Measurements from ENCODE around the gene CPED1. TPM values are rescaled to one million over a fixed set of nuclear protein-coding genes. Genes with fewer than 3 reads are reported as not detected.
"Not testable (repeated sequence)": the region's sequence is repeated elsewhere in the genome, so short reads cannot be mapped to it uniquely, and the experiment has no call there.

The CPED1 gene
- total RNA-seq, 3 donors from 2014 or later (not counting 1 experiment from before 2014, with no cell fraction given), result 0.50 to 1.3 (median 0.96) TPM

GRCh38 chr7:121219026-121219425, 230.5 kb downstream of the CPED1 start:
- WGBS (ENCODE audit: insufficient coverage), result 92% methylated on average over 1 of the region's 2 CpGs
- peaks cover 0 to 6% of the 10 kb centered on the region in 2 donors for H3K9me3 Mint-ChIP-seq
- Histone ChIP-seq H3K9me3 (ENCODE audit: control insufficient read depth, insufficient read depth, low read length) (no peaks in the 10 kb centered on the region), H3K27me3 (ENCODE audit: control insufficient read depth, insufficient read depth, low read length) (no peaks in the 10 kb centered on the region), H3K4me3 (ENCODE audit: low read length) (no peak overlapping the region), H3K27ac (ENCODE audit: low read length) (no peak overlapping the region), H3K36me3 (ENCODE audit: control insufficient read depth, insufficient read depth, low read length) (no peaks in the 10 kb centered on the region), H3K4me1 (ENCODE audit: control insufficient read depth, insufficient read depth, low read length) (no peaks in the 10 kb centered on the region)
- no peaks in the 10 kb centered on the region for H3K36me3 Mint-ChIP-seq
- H3K4me1 Mint-ChIP-seq, result no peaks in the 10 kb centered on the region
- DNase-seq, result no peak
- no peak overlapping the region for H3K27ac Mint-ChIP-seq
- ATAC-seq, result no peak
- TF ChIP-seq, protein P1, sequence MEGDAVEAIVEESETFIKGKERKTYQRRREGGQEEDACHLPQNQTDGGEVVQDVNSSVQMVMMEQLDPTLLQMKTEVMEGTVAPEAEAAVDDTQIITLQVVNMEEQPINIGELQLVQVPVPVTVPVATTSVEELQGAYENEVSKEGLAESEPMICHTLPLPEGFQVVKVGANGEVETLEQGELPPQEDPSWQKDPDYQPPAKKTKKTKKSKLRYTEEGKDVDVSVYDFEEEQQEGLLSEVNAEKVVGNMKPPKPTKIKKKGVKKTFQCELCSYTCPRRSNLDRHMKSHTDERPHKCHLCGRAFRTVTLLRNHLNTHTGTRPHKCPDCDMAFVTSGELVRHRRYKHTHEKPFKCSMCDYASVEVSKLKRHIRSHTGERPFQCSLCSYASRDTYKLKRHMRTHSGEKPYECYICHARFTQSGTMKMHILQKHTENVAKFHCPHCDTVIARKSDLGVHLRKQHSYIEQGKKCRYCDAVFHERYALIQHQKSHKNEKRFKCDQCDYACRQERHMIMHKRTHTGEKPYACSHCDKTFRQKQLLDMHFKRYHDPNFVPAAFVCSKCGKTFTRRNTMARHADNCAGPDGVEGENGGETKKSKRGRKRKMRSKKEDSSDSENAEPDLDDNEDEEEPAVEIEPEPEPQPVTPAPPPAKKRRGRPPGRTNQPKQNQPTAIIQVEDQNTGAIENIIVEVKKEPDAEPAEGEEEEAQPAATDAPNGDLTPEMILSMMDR (IDR thresholded peaks at IDR 0.05), result no peak
- H3K4me3 Mint-ChIP-seq, result no peak overlapping the region
- intact Hi-C loops (cut with micrococcal nuclease), result no loop called here
- peaks cover 0 to 4% of the 10 kb centered on the region in 2 donors for H3K27me3 Mint-ChIP-seq (ENCODE audit: low read depth in 2 of 2)

DNA sequence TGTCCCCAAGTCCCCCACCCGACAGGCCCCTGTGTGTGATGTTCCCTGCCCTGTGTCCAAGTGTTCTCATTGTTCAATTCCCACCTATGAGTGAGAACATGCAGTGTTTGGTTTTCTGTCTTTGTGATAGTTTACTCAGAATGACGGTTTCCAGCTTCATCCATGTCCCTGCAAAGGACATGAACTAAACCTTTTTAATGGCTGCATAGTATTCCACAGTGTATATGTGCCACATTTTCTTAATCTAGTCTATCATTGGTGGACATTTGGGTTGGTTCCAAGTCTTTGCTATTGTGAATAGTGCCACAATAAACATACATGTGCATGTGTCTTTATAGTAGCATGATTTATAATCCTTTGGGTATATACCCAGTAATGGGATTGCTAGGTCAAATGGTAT, 232.6 kb downstream of the CPED1 start:
- H3K27ac ChIP-seq (ENCODE audit: low read length); H3K9me3 ChIP-seq (ENCODE audit: control insufficient read depth, insufficient read depth, low read length); intact Hi-C loops (cut with micrococcal nuclease); H3K36me3 Mint-ChIP-seq; H3K27me3 ChIP-seq (ENCODE audit: control insufficient read depth, insufficient read depth, low read length); ATAC-seq; H3K9me3 Mint-ChIP-seq; H3K36me3 ChIP-seq (ENCODE audit: control insufficient read depth, insufficient read depth, low read length); H3K4me1 Mint-ChIP-seq; H3K27ac Mint-ChIP-seq; H3K4me3 ChIP-seq (ENCODE audit: low read length); H3K4me3 Mint-ChIP-seq; H3K27me3 Mint-ChIP-seq (ENCODE audit: low read depth in 2 of 2); H3K4me1 ChIP-seq (ENCODE audit: control insufficient read depth, insufficient read depth, low read length); DNase-seq: not testable (repeated sequence)
- WGBS (ENCODE audit: insufficient coverage), result 80% methylated on average over 2 of the region's 2 CpGs

DNA sequence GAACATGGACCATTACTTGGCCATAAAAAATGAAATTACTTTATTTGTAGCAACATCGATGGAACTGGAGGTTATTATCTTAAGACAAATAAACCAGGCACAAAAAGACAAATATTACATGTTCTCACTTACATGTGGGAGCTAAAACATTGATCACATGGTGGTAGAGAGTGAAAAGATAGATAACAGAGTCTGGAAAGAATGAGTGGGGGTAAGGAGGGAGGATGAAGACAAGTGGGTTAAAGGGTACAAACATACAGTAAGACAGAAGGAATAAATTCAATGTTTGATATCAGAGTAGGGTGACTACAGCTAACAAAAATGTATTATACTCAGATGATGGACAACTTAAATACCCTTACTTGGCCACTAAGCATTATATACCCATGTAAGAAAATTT, 240.3 kb downstream of the CPED1 start:
- TF ChIP-seq, protein P1 (IDR thresholded peaks at IDR 0.05), result no peak
- Mint-ChIP-seq H3K4me3 (no peak overlapping the region), H3K4me1 (no peaks in the 10 kb centered on the region), H3K9me3 (peaks cover 3 to 7% of the 10 kb centered on the region in 2 donors), H3K36me3 (no peaks in the 10 kb centered on the region), H3K27ac (no peak overlapping the region), H3K27me3 (ENCODE audit: low read depth in 2 of 2) (peaks cover 0 to 11% of the 10 kb centered on the region in 2 donors)
- H3K27me3 ChIP-seq (ENCODE audit: control insufficient read depth, insufficient read depth, low read length), result no peaks in the 10 kb centered on the region
- WGBS (ENCODE audit: insufficient coverage), result no CpG with 5 or more reads among the region's 1 CpG
- no peak overlapping the region for H3K4me3 ChIP-seq (ENCODE audit: low read length)
- no peaks in the 10 kb centered on the region for H3K4me1 ChIP-seq (ENCODE audit: control insufficient read depth, insufficient read depth, low read length)
- H3K27ac ChIP-seq (ENCODE audit: low read length), result no peak overlapping the region
- intact Hi-C loops (cut with micrococcal nuclease), result no loop called here
- H3K9me3 ChIP-seq (ENCODE audit: control insufficient read depth, insufficient read depth, low read length), result no peaks in the 10 kb centered on the region
- no peaks in the 10 kb centered on the region for H3K36me3 ChIP-seq (ENCODE audit: control insufficient read depth, insufficient read depth, low read length)
- ATAC-seq (no peak), DNase-seq (no peak)

- Mint-ChIP-seq H3K4me1 (no peaks in the 10 kb centered on the region), H3K4me3 (no peak overlapping the region), H3K36me3 (no peaks in the 10 kb centered on the region), H3K27ac (no peak overlapping the region), H3K27me3 (ENCODE audit: low read depth in 2 of 2) (no peaks in the 10 kb centered on the region), H3K9me3 (no peaks in the 10 kb centered on the region)
- Histone ChIP-seq H3K9me3 (ENCODE audit: control insufficient read depth, insufficient read depth, low read length) (no peaks in the 10 kb centered on the region), H3K4me3 (ENCODE audit: low read length) (no peak overlapping the region), H3K27me3 (ENCODE audit: control insufficient read depth, insufficient read depth, low read length) (no peaks in the 10 kb centered on the region), H3K4me1 (ENCODE audit: control insufficient read depth, insufficient read depth, low read length) (no peaks in the 10 kb centered on the region), H3K36me3 (ENCODE audit: control insufficient read depth, insufficient read depth, low read length) (no peaks in the 10 kb centered on the region), H3K27ac (ENCODE audit: low read length) (no peak overlapping the region)
- DNase-seq (no peak), ATAC-seq (no peak)
- TF ChIP-seq, protein P1 (IDR thresholded peaks at IDR 0.05), result no peak
- intact Hi-C loops (cut with micrococcal nuclease), result no loop called here
Observed at GRCh38 chr7:121235201-121235600, 246.7 kb downstream of the CPED1 start.

All from natural killer cell (primary cell).